ENCODE data around the gene ERG28.

- TF ChIP-seq, protein P1, sequence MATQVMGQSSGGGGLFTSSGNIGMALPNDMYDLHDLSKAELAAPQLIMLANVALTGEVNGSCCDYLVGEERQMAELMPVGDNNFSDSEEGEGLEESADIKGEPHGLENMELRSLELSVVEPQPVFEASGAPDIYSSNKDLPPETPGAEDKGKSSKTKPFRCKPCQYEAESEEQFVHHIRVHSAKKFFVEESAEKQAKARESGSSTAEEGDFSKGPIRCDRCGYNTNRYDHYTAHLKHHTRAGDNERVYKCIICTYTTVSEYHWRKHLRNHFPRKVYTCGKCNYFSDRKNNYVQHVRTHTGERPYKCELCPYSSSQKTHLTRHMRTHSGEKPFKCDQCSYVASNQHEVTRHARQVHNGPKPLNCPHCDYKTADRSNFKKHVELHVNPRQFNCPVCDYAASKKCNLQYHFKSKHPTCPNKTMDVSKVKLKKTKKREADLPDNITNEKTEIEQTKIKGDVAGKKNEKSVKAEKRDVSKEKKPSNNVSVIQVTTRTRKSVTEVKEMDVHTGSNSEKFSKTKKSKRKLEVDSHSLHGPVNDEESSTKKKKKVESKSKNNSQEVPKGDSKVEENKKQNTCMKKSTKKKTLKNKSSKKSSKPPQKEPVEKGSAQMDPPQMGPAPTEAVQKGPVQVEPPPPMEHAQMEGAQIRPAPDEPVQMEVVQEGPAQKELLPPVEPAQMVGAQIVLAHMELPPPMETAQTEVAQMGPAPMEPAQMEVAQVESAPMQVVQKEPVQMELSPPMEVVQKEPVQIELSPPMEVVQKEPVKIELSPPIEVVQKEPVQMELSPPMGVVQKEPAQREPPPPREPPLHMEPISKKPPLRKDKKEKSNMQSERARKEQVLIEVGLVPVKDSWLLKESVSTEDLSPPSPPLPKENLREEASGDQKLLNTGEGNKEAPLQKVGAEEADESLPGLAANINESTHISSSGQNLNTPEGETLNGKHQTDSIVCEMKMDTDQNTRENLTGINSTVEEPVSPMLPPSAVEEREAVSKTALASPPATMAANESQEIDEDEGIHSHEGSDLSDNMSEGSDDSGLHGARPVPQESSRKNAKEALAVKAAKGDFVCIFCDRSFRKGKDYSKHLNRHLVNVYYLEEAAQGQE (tag by site-specific recombination; IDR thresholded peaks at IDR 0.05), result no peak
- TF ChIP-seq ZNF174 (tag by site-specific recombination; IDR thresholded peaks at IDR 0.05), result no peak
- no peak for TF ChIP-seq ZNF580 (tag by site-specific recombination; IDR thresholded peaks at IDR 0.05)
- TF ChIP-seq ZNF138 (tag by site-specific recombination; IDR thresholded peaks at IDR 0.05; ENCODE audit: borderline replicate concordance), result no peak
- TF ChIP-seq ZNF549 (tag by site-specific recombination; IDR thresholded peaks at IDR 0.05), result no peak
- no peak for TF ChIP-seq ZBTB1 (tag by site-specific recombination; IDR thresholded peaks at IDR 0.05)
- no peak for TF ChIP-seq YY1 (tag by site-specific recombination; IDR thresholded peaks at IDR 0.05)
- TF ChIP-seq, protein P2, sequence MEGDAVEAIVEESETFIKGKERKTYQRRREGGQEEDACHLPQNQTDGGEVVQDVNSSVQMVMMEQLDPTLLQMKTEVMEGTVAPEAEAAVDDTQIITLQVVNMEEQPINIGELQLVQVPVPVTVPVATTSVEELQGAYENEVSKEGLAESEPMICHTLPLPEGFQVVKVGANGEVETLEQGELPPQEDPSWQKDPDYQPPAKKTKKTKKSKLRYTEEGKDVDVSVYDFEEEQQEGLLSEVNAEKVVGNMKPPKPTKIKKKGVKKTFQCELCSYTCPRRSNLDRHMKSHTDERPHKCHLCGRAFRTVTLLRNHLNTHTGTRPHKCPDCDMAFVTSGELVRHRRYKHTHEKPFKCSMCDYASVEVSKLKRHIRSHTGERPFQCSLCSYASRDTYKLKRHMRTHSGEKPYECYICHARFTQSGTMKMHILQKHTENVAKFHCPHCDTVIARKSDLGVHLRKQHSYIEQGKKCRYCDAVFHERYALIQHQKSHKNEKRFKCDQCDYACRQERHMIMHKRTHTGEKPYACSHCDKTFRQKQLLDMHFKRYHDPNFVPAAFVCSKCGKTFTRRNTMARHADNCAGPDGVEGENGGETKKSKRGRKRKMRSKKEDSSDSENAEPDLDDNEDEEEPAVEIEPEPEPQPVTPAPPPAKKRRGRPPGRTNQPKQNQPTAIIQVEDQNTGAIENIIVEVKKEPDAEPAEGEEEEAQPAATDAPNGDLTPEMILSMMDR (tag by site-specific recombination; IDR thresholded peaks at IDR 0.05), result no peak
- TF ChIP-seq SALL2 (tag by site-specific recombination; IDR thresholded peaks at IDR 0.05; ENCODE audit: borderline replicate concordance), result no peak
- TF ChIP-seq, protein P3, sequence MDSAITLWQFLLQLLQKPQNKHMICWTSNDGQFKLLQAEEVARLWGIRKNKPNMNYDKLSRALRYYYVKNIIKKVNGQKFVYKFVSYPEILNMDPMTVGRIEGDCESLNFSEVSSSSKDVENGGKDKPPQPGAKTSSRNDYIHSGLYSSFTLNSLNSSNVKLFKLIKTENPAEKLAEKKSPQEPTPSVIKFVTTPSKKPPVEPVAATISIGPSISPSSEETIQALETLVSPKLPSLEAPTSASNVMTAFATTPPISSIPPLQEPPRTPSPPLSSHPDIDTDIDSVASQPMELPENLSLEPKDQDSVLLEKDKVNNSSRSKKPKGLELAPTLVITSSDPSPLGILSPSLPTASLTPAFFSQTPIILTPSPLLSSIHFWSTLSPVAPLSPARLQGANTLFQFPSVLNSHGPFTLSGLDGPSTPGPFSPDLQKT (IDR thresholded peaks at IDR 0.05; ENCODE audit: borderline replicate concordance, low read depth, low read length), result no peak
These were observed 41.4 kb upstream of the ERG28 start for GRCh38 chr14:75702122-75702521.

Data from HEK293 (cell line).